Activated naive CD4-positive, alpha-beta T cell treated with anti-CD3 and anti-CD28 coated beads, Interleukin-2, amount 50 U/mL, for 72 hours (primary cell): ENCODE measurements around the gene PCDHGA5. TPM values are rescaled to one million over a fixed set of nuclear protein-coding genes. Genes with fewer than 3 reads are reported as not detected.
"Not testable (repeated sequence)": the region's sequence is repeated elsewhere in the genome, so short reads cannot be mapped to it uniquely, and the experiment has no call there.

Experiments
- ATAC-seq, 2 donors: fragments of 150-1000 bp; cut with Tn5 transposase; 2 replicates each; pipeline ENCODE4 v1.10.0; 2021; ENCODE audit warnings: mild to moderate bottlenecking in 2 of 2, moderate library complexity in 2 of 2
- DNase-seq, 2 donors: peaks; one replicate each; pipeline ENCODE4 v3.0.0; 2021 to 2022; ENCODE audit warnings: low spot score in 2 of 2
- H3K27ac Mint-ChIP-seq, 2 donors: one replicate each; pipeline ENCODE4 v1.8.0; 2022; ENCODE audit warnings: mild to moderate bottlenecking in 2 of 2, mixed read lengths in 2 of 2
- H3K36me3 Mint-ChIP-seq, 2 donors: one replicate each; pipeline ENCODE4 v1.8.0; 2022; ENCODE audit warnings: mixed read lengths in 2 of 2
- H3K9me3 Mint-ChIP-seq, 2 donors: one replicate each; pipeline ENCODE4 v1.8.0; 2022; ENCODE audit warnings: mixed read lengths in 2 of 2
- total RNA-seq, 2 donors: library from RNA; stranded (reverse); gene quantifications; one replicate each; pipeline ENCODE4 v1.2.3, GENCODE V29; 2022

Gene PCDHGA5
- total RNA-seq, result under 1 TPM in 1 of 2 donors, not detected in 1; 0.09 TPM

- peaks cover 41 to 51% of the 10 kb centered on the region in 2 donors for H3K9me3 Mint-ChIP-seq
- ATAC-seq, result no peak
- peak within 1 kb of the TSS in 1 of 2 donors; percentile 55 for H3K27ac Mint-ChIP-seq
- H3K36me3 Mint-ChIP-seq, result peaks cover 52 to 63% of the 10 kb centered on the region in 2 donors
- no peak for DNase-seq
Observed at GRCh38 chr5:141363952-141364660, at the start of gene PCDHGA5. PCDHGA5 (plus strand) TSS chr5:141364162; CDS start chr5:141364331, 169 bp downstream.

DNA sequence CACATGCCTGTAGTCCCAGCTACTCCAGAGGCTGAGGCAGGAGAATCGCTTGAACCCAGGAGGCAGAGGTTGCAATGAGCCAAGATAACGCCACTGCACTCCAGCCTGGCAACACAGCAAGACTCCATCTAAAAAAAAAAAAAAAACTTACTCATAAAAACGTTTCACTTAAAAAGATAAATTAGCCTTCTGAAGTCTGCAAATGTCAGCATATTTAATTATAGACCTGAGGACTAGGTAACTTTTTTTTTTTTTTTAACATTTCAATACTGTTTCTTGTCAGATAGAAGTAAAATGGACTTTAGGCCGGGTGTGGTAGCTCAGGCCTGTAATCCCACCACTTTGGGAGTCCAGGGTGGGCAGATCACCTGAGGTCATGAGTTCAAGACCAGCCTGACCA, 47.0 kb upstream of the PCDHGA5 start:
- peaks cover 70 to 80% of the 10 kb centered on the region in 2 donors for H3K36me3 Mint-ChIP-seq
- not testable (repeated sequence) for ATAC-seq, DNase-seq, H3K27ac Mint-ChIP-seq
- peaks cover 53 to 57% of the 10 kb centered on the region in 2 donors for H3K9me3 Mint-ChIP-seq

DNA sequence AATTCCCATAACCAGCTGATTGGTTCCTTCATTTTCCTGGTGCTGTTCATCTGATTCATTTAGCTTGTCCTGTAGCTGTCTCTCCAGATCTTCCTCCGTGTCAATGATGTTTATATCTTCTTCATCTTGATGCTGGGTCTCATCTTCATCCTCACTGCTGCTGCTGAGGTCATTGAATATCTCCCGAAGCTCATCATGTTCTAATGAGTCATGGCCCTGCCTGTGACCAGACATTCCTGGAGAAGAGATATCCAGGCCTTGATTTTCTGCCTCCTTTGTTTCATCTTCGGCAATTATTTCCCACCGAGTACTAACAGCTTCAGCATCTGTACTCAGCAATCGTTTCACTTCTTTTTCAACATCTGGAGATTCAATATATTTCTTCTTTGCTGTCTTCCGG, 44.8 kb upstream of the PCDHGA5 start:
- DNase-seq (no peak), ATAC-seq (no peak)
- peak overlapping the region in 1 of 2 donors; percentile 99 for H3K27ac Mint-ChIP-seq
- peaks cover 50 to 69% of the 10 kb centered on the region in 2 donors for H3K36me3 Mint-ChIP-seq
- H3K9me3 Mint-ChIP-seq, result peaks cover 42 to 50% of the 10 kb centered on the region in 2 donors

DNA sequence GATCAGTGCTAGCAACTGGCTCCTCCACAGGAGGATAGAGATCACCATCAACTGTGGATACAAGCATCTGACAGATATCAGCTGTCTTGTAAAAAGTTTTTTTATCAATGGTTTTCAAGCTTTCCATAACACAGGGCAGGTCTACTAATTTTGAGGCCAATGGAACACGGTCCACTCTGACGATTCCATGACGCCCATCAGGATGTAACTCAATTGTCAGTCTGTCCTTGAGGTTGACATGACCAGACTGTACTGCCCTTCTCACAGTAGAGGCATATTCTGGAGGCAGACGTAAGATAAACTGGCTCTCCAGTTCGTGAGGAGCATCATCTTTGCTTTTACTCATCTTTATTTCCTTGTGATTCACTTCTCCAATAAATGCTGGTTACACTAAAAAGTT, 44.3 kb upstream of the PCDHGA5 start:
- DNase-seq (no peak), ATAC-seq (no peak)
- peaks cover 48 to 64% of the 10 kb centered on the region in 2 donors for H3K36me3 Mint-ChIP-seq
- H3K27ac Mint-ChIP-seq, result peak overlapping the region; percentile 99
- peaks cover 41 to 49% of the 10 kb centered on the region in 2 donors for H3K9me3 Mint-ChIP-seq

DNA sequence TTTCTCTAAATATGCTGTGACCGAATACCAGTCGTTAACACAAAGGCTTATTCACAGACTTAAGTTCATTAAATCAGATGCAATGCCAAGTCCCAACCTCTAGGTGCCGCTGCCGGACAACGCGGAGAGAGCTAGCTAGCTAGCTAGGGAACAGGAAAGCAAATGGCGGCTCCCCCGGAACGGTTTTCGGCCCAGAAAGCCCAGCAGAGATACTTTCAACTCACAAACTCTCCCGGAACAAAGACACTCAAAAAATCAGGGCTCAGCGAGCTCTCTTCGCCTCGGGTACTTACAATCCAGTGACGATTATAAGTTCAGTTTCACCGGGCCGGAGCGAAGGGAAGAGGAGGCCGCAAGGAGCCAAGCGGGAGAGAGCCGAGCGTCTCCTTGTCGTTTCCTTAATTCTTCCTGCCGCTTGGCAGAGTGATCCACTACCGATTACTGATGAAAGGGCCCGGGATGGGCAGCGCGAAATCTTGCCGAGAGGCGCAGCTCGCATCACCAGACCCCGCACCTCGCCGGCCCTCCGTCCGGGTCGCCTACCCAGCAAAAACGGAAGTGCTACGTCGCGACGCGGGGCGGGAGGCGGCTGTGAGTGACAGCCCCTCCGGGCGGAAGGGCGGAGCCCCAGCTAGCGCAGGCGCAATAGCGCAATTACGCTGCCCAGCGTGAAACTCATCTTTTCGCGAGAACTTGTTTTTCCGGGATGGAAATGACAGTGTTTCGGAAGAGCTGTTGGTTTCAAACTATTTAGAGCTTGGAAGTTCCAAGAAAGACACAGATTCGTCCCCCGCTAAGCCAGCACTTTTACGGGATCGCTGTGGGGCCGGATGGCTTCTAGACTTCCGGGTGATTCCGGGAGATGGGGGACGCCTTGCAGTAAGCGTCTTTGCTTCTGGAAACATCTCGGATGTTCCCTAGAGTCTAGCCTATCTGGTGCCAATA, 43.5 kb upstream of the PCDHGA5 start, which contains the start of gene TAF7:
Gene TAF7 (minus strand): TSS at position 560 of the 945 bp plus-strand sequence. CDS start 740 bp downstream, outside the sequence.
- peak within 1 kb of the TSS; percentile 99 for H3K27ac Mint-ChIP-seq
- H3K9me3 Mint-ChIP-seq, result peaks cover 36 to 45% of the 10 kb centered on the region in 2 donors
- peaks cover 40 to 56% of the 10 kb centered on the region in 2 donors for H3K36me3 Mint-ChIP-seq
- ATAC-seq (peak; percentile 94 to 96), DNase-seq (peak; percentile 92 to 93)

DNA sequence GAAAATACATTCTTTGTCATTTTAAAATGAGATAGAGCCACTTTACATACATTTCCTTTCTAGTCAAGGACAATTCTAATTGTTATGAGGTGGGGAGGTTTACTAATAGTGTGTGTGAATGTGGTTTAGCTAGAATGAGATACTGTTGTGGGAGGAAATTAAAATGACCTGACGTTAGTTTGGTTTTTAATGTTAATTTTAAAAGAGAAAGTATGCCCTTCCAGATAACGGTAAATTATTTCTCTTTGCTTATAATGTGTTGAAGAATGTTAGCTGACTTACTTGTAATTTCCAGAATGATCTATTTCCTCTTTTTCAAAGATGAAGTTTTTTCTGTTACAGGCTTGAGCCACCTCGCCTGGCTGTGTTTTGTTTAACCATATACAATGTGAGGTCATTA, 41.7 kb upstream of the PCDHGA5 start:
- DNase-seq, result no peak
- no peak for ATAC-seq
- Mint-ChIP-seq H3K36me3 (peaks cover 41 to 65% of the 10 kb centered on the region in 2 donors), H3K27ac (no peak overlapping the region), H3K9me3 (peaks cover 33 to 50% of the 10 kb centered on the region in 2 donors)

DNA sequence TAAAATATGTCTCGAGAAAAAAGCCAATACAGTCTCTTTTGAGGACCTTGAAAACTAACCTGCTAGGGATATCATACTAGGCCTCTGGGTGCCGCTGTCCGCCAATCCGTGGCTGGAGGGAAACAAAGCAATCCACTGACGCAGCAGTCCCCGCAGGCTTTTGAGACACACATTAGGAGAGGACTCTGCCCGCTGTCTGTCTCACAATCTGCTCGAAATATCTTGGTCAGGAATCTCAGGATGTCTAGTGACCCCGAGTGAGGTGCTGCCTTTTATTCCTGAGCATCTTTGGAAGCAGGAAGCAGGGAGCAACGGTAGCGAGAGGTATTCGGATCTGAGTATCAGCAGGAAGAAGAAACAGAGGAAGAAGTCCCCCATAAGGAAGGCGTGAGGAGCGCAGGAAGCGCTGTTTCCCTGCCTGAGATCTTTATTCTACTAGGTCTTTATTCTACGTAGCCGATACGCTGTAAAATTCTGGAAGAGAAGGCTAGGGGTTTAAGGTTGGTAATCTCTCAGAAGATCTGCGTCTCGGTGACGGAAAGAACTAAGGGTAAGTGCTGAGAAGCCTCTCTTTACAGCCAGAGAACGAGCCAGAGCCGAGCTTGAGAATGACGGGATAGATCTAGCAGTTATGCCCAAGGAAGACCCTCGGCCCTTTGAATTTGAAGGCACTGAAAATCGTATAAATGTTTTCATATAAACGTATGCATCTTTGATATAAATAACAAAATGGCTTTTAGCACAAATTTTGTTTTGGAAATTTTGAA, 37.7 kb upstream of the PCDHGA5 start:
- Mint-ChIP-seq H3K36me3 (peaks cover 28 to 34% of the 10 kb centered on the region in 2 donors), H3K27ac (peak overlapping the region; percentile 58 to 81), H3K9me3 (peaks cover 11 to 22% of the 10 kb centered on the region in 2 donors)
- DNase-seq (peak in 1 of 2 donors; percentile 39), ATAC-seq (peak; percentile 91 to 96)

GRCh38 chr5:141328231-141328630, 35.7 kb upstream of the PCDHGA5 start:
- ATAC-seq, result peak in 1 of 2 donors; percentile 54
- DNase-seq, result no peak
- no peak overlapping the region for H3K27ac Mint-ChIP-seq
- peaks cover 21 to 25% of the 10 kb centered on the region in 2 donors for H3K9me3 Mint-ChIP-seq
- H3K36me3 Mint-ChIP-seq, result peaks cover 30 to 45% of the 10 kb centered on the region in 2 donors

GRCh38 chr5:141330299-141331080, 33.5 kb upstream of the PCDHGA5 start, which contains the start of gene PCDHGA1:
PCDHGA1 (plus strand) TSS chr5:141330514.
- DNase-seq, result no peak
- Mint-ChIP-seq H3K27ac (no peak within 1 kb of the TSS), H3K9me3 (peaks cover 22 to 39% of the 10 kb centered on the region in 2 donors), H3K36me3 (peaks cover 46 to 52% of the 10 kb centered on the region in 2 donors)
- no peak for ATAC-seq

- DNase-seq, ATAC-seq, H3K27ac Mint-ChIP-seq: not testable (repeated sequence)
- peaks cover 32 to 59% of the 10 kb centered on the region in 2 donors for H3K36me3 Mint-ChIP-seq
- H3K9me3 Mint-ChIP-seq, result peaks cover 34 to 35% of the 10 kb centered on the region in 2 donors
Observed at GRCh38 chr5:141332571-141332970, 31.4 kb upstream of the PCDHGA5 start.

- DNase-seq, result no peak
- no peak within 1 kb of the TSS for H3K27ac Mint-ChIP-seq
- H3K36me3 Mint-ChIP-seq, result peaks cover 51 to 65% of the 10 kb centered on the region in 2 donors
- H3K9me3 Mint-ChIP-seq, result peaks cover 37 to 53% of the 10 kb centered on the region in 2 donors
- no peak for ATAC-seq
Observed at GRCh38 chr5:141338538-141339306, 25.2 kb upstream of the PCDHGA5 start, which contains the start of gene PCDHGA2. PCDHGA2 (plus strand) TSS chr5:141338760.

- not testable (repeated sequence) for DNase-seq
- peaks cover 54 to 79% of the 10 kb centered on the region in 2 donors for H3K36me3 Mint-ChIP-seq
- H3K9me3 Mint-ChIP-seq, result peaks cover 41 to 45% of the 10 kb centered on the region in 2 donors
Observed at GRCh38 chr5:141340781-141341354, 23.1 kb upstream of the PCDHGA5 start.

DNA sequence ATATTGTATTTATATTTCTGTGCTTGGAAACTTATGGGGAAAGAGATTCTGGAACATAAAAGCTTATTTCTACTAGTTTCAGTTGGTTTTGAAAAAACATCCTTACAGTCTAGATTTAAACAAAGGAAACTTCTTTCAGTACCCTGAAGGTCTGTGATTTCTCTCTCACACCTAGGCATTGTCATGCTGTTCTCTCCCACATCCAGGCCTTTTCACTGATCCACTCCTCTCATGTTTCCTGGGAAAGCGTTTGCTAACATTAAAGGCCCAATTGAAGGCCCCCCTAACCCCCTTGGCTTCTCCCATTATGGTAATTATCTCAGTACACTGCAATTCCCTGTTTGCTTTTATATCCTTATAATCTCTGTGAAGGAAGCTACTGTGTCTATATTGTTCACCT, 21.2 kb upstream of the PCDHGA5 start:
- no peak for ATAC-seq
- no peak for DNase-seq
- Mint-ChIP-seq H3K9me3 (peaks cover 42 to 46% of the 10 kb centered on the region in 2 donors), H3K27ac (no peak overlapping the region), H3K36me3 (peaks cover 63 to 78% of the 10 kb centered on the region in 2 donors)

More at GRCh38 chr5:141340781-141341354, 23.1 kb upstream of the PCDHGA5 start:
- H3K27ac Mint-ChIP-seq, ATAC-seq: not testable (repeated sequence)
